EH (cell line): ENCODE measurements around the gene RIF1.

Experiments
- DNase-seq: peaks from one replicate; pipeline ENCODE4 v3.0.0-alpha.2; 2015; ENCODE audit warnings: low read depth

Gene RIF1, protein sequence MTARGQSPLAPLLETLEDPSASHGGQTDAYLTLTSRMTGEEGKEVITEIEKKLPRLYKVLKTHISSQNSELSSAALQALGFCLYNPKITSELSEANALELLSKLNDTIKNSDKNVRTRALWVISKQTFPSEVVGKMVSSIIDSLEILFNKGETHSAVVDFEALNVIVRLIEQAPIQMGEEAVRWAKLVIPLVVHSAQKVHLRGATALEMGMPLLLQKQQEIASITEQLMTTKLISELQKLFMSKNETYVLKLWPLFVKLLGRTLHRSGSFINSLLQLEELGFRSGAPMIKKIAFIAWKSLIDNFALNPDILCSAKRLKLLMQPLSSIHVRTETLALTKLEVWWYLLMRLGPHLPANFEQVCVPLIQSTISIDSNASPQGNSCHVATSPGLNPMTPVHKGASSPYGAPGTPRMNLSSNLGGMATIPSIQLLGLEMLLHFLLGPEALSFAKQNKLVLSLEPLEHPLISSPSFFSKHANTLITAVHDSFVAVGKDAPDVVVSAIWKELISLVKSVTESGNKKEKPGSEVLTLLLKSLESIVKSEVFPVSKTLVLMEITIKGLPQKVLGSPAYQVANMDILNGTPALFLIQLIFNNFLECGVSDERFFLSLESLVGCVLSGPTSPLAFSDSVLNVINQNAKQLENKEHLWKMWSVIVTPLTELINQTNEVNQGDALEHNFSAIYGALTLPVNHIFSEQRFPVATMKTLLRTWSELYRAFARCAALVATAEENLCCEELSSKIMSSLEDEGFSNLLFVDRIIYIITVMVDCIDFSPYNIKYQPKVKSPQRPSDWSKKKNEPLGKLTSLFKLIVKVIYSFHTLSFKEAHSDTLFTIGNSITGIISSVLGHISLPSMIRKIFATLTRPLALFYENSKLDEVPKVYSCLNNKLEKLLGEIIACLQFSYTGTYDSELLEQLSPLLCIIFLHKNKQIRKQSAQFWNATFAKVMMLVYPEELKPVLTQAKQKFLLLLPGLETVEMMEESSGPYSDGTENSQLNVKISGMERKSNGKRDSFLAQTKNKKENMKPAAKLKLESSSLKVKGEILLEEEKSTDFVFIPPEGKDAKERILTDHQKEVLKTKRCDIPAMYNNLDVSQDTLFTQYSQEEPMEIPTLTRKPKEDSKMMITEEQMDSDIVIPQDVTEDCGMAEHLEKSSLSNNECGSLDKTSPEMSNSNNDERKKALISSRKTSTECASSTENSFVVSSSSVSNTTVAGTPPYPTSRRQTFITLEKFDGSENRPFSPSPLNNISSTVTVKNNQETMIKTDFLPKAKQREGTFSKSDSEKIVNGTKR (N-terminal part only)

DNA sequence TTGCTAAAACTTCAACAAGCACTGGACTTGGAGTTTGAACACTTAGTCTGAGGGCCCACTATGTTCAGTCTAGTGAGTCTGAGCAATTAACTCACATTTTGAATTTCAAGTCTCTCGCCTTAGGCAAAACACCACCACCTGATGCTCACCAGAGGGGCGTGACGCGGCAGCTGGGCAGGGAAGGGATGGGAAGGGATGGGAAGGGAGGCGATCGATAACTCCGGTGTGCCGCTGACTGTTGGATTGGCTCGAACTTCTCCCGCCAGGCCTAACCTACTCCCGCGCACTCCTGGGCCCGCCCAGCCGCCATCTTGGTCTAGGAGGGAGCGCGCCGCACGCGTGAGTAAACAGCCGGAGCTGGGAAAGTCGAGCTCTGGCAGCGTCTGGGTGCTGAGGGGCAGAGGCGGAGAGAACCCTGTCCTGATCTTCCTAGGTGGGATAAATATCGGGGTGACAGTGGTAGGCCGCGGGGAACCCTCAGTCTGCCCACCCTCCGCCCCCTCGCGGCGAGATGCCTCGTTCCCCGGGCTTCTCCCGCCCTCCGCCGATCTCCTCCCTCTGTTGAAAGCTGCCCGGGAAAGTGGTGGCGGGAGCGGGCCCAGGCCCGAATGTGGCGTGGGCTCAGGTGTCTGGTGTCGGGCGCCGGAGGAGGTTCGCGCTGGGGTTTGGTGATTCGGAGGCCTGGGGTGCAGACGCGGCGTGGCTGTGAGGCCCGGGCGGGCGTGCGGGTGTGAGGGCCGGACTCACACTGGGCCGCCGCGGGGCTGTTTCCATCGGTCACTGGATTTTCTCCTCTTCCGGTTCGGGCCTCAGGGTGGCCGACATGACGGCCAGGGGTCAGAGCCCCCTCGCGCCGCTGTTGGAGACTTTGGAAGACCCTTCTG, at the start of gene RIF1:
RIF1 (plus strand) TSS at position 302 of the 884 bp plus-strand sequence; CDS start at position 824, 522 bp downstream.
- peak; percentile 92 for DNase-seq

DNA sequence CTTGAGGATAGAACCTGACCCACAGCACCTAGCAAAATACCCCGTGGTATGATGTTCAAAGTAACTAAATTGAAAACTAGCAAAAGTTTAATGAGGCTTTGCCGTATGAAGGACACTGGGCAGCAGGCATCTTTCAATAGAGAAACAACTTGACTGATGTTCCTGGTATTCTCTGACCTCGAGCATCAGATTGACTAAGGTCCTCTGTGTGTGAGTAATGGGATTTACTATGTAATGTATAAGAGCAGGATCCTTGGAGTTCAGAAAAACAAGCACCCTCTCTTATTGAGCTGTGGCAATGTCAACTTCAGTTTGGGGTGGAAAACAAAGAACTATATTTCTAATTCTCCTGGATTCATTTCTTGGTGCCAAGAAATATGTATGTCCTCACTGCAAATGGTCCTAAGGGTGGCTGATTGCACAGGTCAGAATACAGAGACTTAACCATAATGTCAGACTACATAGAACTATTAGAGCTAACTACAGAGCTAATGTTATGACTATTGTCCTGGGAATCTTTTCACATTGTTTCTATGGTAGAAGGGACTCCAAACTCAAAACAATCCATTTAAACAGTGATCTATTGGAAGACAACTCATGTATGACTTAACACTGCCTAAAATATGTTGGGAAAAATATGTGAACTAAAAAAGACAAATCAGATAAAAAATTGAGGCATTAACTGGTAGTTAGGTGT, 47.9 kb upstream of the RIF1 start:
- DNase-seq = peak; percentile 59

DNA sequence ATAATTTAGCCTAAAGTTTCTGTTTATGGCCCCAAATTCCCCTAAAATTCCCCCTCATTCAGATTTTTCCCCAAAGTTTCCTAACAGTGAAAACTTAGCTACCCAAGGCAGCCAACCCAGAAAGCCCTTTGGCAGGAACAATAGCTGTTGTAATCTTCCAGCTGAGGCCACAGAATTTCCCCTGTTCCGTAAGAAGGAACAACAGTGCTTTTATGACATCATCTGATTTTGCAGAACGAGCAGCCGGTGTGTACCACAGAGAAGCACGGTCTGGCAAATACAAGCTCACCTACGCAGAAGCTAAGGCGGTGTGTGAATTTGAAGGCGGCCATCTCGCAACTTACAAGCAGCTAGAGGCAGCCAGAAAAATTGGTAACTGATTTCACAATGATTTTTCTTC, 46.0 kb upstream of the RIF1 start:
- no peak for DNase-seq

- peak; percentile 69 for DNase-seq
Measured at GRCh38 chr2:151367571-151367970, 42.1 kb upstream of the RIF1 start.

- peak; percentile 87 for DNase-seq
Measured at GRCh38 chr2:151374436-151374835, 35.3 kb upstream of the RIF1 start.

- DNase-seq = no peak
Measured at GRCh38 chr2:151379169-151379568, 30.5 kb upstream of the RIF1 start.

GRCh38 chr2:151380580-151381235, 29.0 kb upstream of the RIF1 start:
- DNase-seq = no peak

DNA sequence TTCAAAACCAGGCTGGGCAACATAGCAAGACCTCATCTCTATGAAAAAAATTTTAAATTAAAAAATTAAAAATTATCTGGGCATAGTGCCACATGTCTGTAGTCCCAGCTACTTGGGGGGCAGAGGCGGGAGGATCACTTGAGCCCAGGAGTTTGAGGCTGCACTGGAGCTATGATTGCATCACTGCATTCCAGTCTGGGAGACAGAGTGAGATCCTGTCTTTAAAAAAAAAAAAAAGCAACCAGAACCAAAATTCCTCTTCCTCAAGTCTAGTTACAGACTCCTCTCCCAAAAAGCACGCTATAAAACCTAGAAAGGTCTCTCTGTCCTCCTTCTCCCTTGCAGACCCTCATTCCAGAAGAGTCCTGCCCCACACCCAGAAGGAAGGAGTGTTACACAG, 28.4 kb upstream of the RIF1 start:
- DNase-seq = peak; percentile 79

DNA sequence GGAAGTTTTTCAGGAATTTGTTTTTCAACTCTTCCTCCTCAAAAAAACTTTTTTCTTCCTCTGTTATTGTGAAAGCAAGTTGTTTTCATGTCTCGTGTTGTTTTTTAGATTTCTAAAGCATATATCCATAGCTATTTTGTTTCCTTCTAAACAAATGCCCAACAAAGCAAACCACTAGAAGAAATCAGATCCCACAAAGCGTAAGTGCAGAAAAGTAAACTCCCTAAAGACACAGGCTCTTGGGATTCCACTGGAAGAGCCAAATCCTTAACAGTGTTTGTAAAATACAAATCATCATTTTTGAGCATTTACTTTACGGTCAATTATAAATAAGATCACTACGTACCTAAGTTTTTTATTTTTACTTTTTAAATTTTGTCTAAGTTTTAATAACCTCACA, 21.7 kb upstream of the RIF1 start:
- DNase-seq = no peak

GRCh38 chr2:151391436-151391835, 18.3 kb upstream of the RIF1 start:
- no peak for DNase-seq

DNA sequence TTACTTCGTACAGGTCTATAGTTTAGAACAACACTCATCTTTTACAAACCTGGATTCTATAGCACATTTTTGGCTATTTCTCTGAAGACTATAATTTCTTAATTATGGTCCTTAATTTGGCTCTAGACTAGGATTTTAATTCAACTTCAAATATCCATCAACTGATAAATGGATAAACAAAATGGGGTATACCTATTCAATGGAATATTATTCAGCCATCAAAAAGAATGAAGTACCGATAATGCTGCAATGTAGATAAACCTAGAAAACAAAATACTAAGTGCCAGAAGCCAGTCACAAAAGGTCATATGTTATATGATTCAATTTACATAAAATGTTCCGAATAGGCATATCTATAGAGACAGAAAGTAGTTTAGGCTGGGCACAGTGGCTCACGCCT, 15.2 kb upstream of the RIF1 start:
- DNase-seq = no peak

DNA sequence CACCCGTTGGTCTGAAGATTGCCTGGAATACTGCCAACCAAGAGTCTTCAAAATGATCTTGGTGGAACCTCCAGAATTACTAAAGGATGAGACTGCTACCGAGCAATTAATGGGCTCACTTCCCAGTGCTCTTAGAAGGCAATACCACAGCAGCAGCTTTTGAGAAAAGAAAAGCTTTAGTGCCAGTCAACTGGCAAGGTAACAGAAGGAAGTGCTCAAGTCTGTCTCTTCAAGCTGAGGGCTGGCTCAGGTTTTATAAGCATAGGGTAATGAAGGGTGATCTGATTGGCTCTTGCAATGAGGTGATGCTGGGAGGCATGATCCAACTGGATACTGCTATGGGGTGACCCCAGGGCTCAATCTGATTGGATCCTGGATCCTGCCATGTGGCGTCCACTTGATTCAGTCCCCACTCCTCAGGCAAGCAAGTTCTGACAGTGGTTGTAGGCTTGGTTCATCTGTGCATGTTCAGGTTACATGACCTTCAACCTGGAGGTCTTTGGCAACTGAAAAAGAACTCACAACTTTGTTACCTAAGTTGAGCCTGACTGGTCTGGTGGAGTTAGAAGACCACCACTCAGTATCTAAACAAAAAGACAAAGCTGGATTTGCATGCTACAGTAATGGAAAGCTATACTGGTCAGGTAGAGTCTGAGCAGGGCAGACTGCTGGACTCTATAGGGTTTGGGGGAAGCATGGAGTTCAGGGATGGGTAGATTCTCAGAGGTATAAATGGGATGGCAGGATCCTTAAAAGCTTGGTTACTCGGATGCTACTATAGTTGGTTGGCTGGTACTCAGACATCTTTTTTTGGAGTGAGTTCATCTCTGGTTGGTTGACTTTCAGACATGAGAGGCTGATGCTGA, 14.0 kb upstream of the RIF1 start:
- DNase-seq = no peak

DNA sequence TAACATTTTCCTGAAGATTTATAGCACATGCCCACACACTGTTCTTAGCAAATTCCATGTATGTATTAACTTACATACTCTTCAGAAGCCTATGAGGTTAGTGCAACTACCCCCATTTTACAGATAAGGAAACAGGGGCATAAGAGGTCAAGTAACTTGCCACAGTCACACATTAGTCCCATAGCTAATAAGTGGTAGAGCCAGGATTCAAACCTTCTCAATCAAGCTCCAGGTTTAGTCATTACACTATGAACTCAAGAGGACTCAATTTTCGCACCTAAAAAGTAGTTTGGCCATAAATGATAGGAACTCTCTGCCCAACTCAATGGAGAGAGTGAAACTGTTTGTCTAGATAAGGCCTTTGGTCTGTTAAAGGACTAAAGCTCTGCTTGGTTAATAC, 9.7 kb upstream of the RIF1 start:
- no peak for DNase-seq

DNA sequence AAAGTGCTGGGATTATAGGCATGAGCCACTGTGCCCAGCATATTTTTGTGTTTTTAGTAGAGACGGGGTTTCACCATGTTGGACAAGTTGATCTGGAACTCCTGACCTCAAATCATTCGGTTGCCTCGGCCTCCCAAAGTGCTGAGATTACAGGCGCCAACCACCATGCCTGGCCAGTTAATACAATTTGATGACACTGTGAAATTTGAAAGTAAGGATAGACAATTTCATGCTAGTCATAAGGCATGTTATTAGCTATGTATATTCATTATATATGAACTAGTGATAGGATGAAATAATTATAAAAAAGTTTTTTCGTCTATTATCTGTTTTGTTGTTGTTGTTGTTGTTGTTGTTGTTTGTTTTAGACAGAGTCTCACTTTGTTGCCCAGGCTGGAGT, 8.6 kb upstream of the RIF1 start:
- DNase-seq = no peak

DNA sequence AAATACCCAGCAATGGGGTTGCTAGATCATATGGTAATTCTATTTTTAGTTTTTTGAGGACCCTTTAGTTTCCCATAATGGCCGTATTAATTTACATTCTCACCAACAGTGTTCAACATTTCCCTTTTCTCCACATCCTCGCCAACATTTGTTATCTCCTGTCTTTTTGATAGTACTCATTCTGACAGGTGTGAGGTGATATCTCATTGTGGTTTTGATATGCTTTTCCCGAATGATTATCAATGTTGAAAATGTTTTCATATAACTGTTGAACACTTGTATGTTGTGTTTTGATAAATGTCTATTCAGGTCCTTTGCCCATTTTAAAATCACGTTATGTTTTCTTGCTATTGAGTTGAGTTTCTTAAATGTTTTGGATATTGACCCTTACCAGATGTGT, 5.8 kb upstream of the RIF1 start:
- no peak for DNase-seq

- DNase-seq = no peak
Measured at GRCh38 chr2:151405376-151405775, 4.3 kb upstream of the RIF1 start.

DNA sequence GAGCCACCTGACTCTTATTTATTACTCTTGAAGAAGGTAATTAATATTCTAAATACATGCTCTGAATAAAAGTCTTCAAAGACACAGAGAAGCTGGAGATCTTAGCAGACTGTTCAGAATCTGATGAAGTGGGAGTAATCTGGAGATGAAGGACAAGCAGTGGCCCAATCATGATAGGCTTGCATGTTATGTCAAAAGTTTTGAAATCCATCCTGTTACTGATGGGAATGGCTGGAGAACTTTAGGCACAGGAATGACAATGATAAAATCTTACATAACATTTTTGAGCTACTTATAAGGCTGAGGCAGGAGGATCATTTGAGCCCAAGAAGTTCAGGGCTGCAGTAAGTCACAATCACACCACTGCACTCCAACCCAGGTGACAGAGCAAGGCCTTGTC, 2.4 kb upstream of the RIF1 start:
- peak; percentile 9 for DNase-seq

GRCh38 chr2:151408788-151409600, 708 bp upstream of the RIF1 start:
- no peak for DNase-seq
